Stimulated activated naive CD8-positive, alpha-beta T cell treated with anti-CD3 and anti-CD28 coated beads, Interleukin-15, Interleukin-2, amounts not matched to agents 100 ng/mL and 50 ng/mL, for 24 hours (primary cell): ENCODE data around the gene FFAR1.

Experiments used
- H3K27ac Mint-ChIP-seq: one replicate; pipeline ENCODE4 v1.8.0; 2021; ENCODE audit warnings: mild to moderate bottlenecking, mixed read lengths
- H3K27me3 Mint-ChIP-seq: one replicate; pipeline ENCODE4 v1.8.0; 2021; ENCODE audit warnings: mixed read lengths
- H3K36me3 Mint-ChIP-seq: one replicate; pipeline ENCODE4 v1.8.0; 2021; ENCODE audit warnings: low read depth, mixed read lengths
- H3K4me1 Mint-ChIP-seq: one replicate; pipeline ENCODE4 v1.8.0; 2021; ENCODE audit warnings: low read depth, mixed read lengths
- H3K4me3 Mint-ChIP-seq: one replicate; pipeline ENCODE4 v1.8.0; 2021; ENCODE audit warnings: mild to moderate bottlenecking, mixed read lengths
- H3K9me3 Mint-ChIP-seq: one replicate; pipeline ENCODE4 v1.8.0; 2021; ENCODE audit warnings: mixed read lengths

Gene FFAR1

DNA sequence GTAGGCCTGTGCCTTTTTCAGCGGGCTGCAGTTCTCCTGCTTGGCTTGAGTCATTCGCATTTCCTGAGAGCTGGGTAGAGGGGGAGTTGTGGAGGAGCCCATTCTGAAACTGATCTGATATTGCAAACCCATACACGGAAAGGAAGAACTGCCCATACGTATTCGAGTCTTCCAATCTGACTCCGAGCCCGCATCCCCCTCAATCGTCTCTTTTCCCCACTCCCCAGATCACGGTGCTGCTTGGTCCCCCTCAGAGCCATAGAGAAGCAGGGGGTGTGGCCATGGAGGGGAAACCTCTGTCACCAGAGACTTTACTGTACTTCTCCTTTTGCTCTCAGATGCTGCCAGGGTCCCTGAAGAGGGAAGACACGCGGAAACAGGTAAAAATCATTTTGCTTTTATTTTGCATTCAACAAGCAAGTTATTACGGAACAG is 18.8 kb upstream of the FFAR1 start, which contains the start of gene CD22:
CD22 (plus strand) TSS at position 337 of the 435 bp plus-strand sequence. CDS start 2,854 bp downstream, outside the sequence.
- H3K9me3 Mint-ChIP-seq: no peaks in the 10 kb centered on the region
- H3K27me3 Mint-ChIP-seq: peaks cover 13% of the 10 kb centered on the region
- H3K27ac Mint-ChIP-seq: peak within 1 kb of the TSS; percentile 13
- peaks cover 38% of the 10 kb centered on the region for H3K4me1 Mint-ChIP-seq
- H3K36me3 Mint-ChIP-seq: no peaks in the 10 kb centered on the region
- H3K4me3 Mint-ChIP-seq: peak within 1 kb of the TSS; percentile 78

DNA sequence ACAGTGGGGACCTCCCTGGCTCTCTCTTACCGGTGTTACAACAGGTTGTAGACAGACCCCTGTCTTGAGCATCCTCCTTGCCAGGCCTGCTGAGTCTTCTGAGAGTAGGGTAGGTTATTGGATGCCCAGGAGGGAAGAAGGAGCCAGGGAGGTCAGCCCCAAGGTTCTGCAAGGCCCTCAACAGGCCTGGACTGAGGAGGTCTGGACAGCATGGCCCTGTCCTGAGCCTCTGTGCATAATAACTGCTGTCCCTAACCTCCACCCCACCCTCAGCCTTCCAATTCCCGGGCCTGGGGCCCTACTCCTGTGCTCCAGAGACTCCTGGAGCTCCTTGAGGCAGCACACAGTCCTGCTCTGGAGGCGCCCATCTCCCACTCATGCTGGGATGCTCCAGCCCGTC is 18.4 kb upstream of the FFAR1 start:
- Mint-ChIP-seq H3K27me3 (peaks cover 13% of the 10 kb centered on the region), H3K27ac (no peak overlapping the region), H3K4me3 (peak overlapping the region; percentile 78), H3K9me3 (no peaks in the 10 kb centered on the region), H3K4me1 (peaks cover 42% of the 10 kb centered on the region), H3K36me3 (no peaks in the 10 kb centered on the region)

- H3K9me3 Mint-ChIP-seq: no peaks in the 10 kb centered on the region
- H3K4me1 Mint-ChIP-seq: peaks cover 48% of the 10 kb centered on the region
- peaks cover 13% of the 10 kb centered on the region for H3K27me3 Mint-ChIP-seq
- H3K27ac Mint-ChIP-seq: peak overlapping the region; percentile 65
- H3K4me3 Mint-ChIP-seq: peak overlapping the region; percentile 78
- H3K36me3 Mint-ChIP-seq: no peaks in the 10 kb centered on the region
Measured at GRCh38 chr19:35330475-35330874, 17.2 kb upstream of the FFAR1 start.

DNA sequence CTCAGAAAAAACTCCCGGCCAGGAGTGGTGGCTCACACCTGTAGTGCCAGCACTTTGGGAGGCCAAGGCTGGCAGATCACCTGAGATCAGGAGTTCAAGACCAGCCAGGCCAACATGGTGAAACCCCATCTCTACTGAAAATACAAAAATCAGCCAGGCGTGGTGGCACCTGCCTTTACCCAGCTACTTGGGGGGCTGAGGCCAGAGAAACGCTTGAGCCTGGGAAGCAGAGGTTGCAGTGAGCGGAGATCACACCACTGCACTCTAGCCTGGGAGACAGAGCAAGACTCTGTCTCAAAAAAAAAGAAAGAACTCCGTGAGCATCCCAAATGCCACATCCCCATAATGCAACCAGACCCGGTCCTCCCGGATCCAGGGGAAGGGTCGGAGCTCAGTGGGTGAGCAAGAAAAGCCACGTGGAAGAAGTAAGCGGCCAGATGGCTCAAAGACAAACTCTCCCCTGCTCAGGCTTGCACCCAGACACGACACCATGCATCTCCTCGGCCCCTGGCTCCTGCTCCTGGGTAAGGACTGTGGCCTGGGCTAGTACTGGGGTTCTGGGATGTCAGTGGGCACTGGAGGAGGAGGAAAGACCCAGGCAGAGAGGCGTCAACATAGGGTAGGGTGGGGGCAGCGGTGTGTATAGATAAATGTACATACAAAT is 16.0 kb upstream of the FFAR1 start:
- Mint-ChIP-seq H3K27me3 (peaks cover 9% of the 10 kb centered on the region), H3K27ac (no peak overlapping the region), H3K4me3 (peak overlapping the region; percentile 11), H3K36me3 (no peaks in the 10 kb centered on the region), H3K4me1 (peaks cover 54% of the 10 kb centered on the region), H3K9me3 (no peaks in the 10 kb centered on the region)

- Mint-ChIP-seq H3K4me3 (peak overlapping the region; percentile 24), H3K9me3 (no peaks in the 10 kb centered on the region), H3K36me3 (no peaks in the 10 kb centered on the region), H3K27me3 (peaks cover 9% of the 10 kb centered on the region), H3K4me1 (peaks cover 50% of the 10 kb centered on the region), H3K27ac (no peak overlapping the region)
Measured at GRCh38 chr19:35332817-35333216, 14.9 kb upstream of the FFAR1 start.

GRCh38 chr19:35334144-35334753 is 13.5 kb upstream of the FFAR1 start:
- peaks cover 9% of the 10 kb centered on the region for H3K27me3 Mint-ChIP-seq
- peak overlapping the region; percentile 4 for H3K4me3 Mint-ChIP-seq
- peaks cover 39% of the 10 kb centered on the region for H3K4me1 Mint-ChIP-seq
- H3K27ac Mint-ChIP-seq: no peak overlapping the region
- no peaks in the 10 kb centered on the region for H3K9me3 Mint-ChIP-seq
- H3K36me3 Mint-ChIP-seq: no peaks in the 10 kb centered on the region

DNA sequence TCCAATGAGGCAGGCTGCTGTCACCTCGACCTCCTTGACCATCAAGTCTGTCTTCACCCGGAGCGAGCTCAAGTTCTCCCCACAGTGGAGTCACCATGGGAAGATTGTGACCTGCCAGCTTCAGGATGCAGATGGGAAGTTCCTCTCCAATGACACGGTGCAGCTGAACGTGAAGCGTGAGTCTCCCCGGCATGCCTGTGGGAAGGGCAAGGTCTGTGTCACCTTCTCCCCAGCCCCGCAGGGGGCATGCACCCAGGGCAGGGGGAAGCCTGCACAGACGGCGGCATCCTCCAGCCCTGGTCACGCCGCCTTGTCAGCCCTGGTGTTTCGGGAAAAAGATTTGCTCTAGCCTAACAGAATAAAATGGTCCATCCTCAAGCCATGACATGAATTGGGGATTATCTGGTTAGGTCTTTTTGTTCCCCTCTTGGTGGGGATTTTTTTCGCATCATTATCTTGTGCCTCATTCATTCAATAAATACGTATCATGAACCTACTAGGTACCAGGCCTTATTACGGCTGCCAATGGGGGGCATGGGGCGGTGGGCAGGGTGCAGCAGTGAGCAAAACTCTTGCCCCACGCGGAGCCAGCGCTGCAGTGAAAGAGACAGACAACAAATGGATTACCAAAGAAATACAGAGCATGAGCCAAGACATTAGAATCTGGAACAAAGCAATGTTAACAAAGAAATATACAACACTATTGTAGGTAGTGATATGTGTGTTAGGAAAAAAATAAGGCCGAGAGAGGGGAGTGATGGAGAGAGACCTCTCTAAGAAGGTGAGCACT is 11.3 kb upstream of the FFAR1 start:
- Mint-ChIP-seq H3K27ac (peak overlapping the region; percentile 37), H3K36me3 (no peaks in the 10 kb centered on the region), H3K4me1 (peaks cover 35% of the 10 kb centered on the region), H3K4me3 (no peak overlapping the region), H3K9me3 (no peaks in the 10 kb centered on the region), H3K27me3 (peaks cover under 1% of the 10 kb centered on the region)

DNA sequence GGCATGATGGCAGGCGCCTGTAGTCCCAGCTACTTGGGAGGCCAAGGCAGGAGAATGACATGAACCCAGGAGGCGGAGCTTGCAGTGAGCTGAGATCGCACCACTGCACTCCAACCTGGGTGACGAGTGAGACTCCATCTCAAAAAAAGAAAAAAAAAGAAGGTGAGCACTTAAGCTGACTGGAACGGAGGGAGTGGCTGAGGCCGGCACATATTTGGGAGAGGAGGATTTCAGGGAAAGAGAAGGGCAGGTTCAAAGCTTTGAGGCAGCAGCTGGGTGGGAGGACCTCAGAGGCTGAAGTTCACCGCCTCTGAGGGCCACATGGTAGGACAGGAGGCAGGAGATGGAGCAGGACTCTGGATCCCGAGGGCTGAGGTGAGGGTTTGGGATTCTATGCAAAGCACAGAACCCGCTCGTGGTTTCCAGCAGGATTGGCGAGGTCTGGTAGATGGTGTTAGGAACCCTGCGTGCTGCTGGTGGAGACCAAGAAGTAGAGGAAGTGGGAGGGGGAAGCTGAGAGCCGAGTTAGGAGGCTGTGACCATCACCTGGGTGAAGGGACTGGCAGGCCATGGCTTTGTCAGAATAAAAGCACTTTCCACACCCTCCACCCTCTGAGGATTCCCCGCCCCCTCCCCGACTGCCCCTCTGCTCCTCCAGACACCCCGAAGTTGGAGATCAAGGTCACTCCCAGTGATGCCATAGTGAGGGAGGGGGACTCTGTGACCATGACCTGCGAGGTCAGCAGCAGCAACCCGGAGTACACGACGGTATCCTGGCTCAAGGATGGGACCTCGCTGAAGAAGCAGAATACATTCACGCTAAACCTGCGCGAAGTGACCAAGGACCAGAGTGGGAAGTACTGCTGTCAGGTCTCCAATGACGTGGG is 10.4 kb upstream of the FFAR1 start:
- Mint-ChIP-seq H3K27ac (peak overlapping the region; percentile 16), H3K36me3 (no peaks in the 10 kb centered on the region), H3K9me3 (no peaks in the 10 kb centered on the region), H3K27me3 (no peaks in the 10 kb centered on the region), H3K4me1 (peaks cover 35% of the 10 kb centered on the region), H3K4me3 (no peak overlapping the region)

DNA sequence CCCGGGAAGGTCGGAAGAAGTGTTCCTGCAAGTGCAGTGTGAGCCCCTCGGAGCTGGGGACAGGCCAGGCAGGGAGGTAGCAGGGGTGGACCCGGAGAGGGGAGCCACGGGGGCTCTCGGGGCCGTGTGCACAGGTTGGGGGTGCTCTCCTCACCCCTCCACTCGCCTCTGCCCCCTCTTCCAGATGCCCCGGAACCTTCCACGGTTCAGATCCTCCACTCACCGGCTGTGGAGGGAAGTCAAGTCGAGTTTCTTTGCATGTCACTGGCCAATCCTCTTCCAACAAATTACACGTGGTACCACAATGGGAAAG is 9.8 kb upstream of the FFAR1 start:
- Mint-ChIP-seq H3K4me3 (no peak overlapping the region), H3K4me1 (peaks cover 29% of the 10 kb centered on the region), H3K27ac (no peak overlapping the region), H3K36me3 (no peaks in the 10 kb centered on the region), H3K27me3 (no peaks in the 10 kb centered on the region), H3K9me3 (no peaks in the 10 kb centered on the region)

DNA sequence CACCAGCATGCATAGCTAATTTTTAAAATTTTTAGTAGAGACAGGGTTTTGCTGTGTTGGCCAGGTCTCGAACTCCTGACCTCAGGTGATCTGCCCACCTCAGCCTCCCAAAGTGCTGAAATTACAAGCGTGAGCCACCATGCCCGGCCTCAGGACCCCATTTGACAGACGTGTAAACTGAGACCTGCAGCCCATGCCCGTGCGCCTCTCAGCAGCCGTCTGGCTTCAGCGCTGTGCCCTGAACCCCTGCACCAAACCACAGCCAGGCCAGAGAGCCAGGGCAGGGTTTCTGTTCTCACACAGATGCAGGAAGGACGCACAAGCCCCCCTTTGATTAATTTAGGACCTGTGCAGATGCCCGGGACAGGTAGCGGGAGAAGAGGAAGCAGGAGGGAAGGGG is 7.3 kb upstream of the FFAR1 start:
- no peaks in the 10 kb centered on the region for H3K9me3 Mint-ChIP-seq
- no peak overlapping the region for H3K4me3 Mint-ChIP-seq
- H3K4me1 Mint-ChIP-seq: peaks cover 12% of the 10 kb centered on the region
- no peaks in the 10 kb centered on the region for H3K36me3 Mint-ChIP-seq
- peaks cover 6% of the 10 kb centered on the region for H3K27me3 Mint-ChIP-seq
- H3K27ac Mint-ChIP-seq: no peak overlapping the region

- Mint-ChIP-seq H3K4me3 (no peak overlapping the region), H3K27ac (no peak overlapping the region), H3K9me3 (no peaks in the 10 kb centered on the region), H3K27me3 (peaks cover 6% of the 10 kb centered on the region), H3K4me1 (peaks cover 18% of the 10 kb centered on the region), H3K36me3 (no peaks in the 10 kb centered on the region)
Measured at GRCh38 chr19:35341006-35341405, 6.7 kb upstream of the FFAR1 start.

DNA sequence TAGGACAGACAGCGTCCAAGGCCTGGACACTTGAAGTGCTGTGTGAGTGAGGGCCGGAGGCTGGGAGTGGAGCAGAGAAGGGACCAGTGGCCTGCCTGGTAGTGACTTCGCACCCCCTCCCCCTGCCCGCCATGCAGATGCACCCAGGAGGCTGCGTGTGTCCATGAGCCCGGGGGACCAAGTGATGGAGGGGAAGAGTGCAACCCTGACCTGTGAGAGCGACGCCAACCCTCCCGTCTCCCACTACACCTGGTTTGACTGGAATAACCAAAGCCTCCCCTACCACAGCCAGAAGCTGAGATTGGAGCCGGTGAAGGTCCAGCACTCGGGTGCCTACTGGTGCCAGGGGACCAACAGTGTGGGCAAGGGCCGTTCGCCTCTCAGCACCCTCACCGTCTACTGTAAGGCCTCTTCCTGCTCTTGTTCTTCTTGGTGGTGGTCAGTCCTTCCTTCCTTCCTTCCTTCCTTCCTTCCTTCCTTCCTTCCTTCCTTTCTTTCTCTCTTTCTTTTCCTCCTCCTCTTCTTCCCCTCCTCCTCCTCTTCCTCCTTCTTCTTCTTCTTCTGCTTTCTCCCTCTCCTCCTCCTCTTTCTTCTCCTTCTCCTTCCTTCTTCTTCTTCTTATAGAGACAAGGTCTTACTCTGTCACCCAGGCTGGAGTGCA is 6.0 kb upstream of the FFAR1 start:
- Mint-ChIP-seq H3K9me3 (no peaks in the 10 kb centered on the region), H3K4me1 (peaks cover 19% of the 10 kb centered on the region), H3K27ac (no peak overlapping the region), H3K36me3 (no peaks in the 10 kb centered on the region), H3K4me3 (no peak overlapping the region), H3K27me3 (peaks cover 6% of the 10 kb centered on the region)

DNA sequence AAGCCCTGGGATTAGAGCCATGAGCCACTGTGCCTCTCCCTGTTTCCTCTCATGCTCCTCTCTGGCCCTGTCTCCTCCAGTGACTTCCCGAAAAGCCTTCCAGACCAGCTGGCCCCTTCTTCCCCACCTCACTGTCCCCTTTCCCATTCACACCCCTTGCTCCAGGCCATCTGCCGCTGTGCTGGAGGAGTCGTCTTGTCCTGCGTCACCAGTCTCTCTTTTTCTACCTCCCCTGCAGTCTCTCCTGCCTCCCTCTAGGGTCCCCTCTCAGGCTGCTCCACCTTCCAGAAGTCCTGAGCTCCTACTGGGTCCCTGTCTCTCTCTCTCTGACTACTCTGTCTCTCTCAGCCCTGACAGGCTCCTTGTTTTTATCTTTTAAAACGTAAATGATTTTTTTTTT is 5.3 kb upstream of the FFAR1 start:
- H3K4me3 Mint-ChIP-seq: no peak overlapping the region
- H3K27me3 Mint-ChIP-seq: peaks cover 6% of the 10 kb centered on the region
- H3K27ac Mint-ChIP-seq: no peak overlapping the region
- no peaks in the 10 kb centered on the region for H3K36me3 Mint-ChIP-seq
- H3K4me1 Mint-ChIP-seq: peaks cover 23% of the 10 kb centered on the region
- H3K9me3 Mint-ChIP-seq: no peaks in the 10 kb centered on the region

DNA sequence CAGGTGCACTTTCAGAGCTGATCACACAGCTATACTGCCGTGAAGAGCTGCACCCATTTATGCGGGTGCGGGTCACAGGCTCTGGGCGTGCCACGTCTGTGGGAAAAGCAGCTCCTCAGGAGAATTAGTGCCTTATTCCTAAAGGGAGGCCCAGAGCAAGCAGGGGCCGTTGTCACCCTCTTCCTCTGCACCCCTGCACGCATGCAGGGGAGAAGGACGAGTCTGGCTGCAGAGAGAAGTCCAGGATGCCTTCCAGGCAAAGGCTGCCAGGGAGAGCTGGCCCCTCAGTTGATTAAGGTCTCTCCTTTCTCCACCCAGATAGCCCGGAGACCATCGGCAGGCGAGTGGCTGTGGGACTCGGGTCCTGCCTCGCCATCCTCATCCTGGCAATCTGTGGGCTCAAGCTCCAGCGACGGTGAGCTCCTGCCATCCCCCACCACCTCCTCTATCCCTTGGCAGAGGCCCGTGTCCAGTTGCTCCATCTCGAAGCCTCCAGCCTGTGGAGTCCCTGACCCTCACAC is 3.1 kb upstream of the FFAR1 start:
- no peak overlapping the region for H3K4me3 Mint-ChIP-seq
- H3K27me3 Mint-ChIP-seq: peaks cover 6% of the 10 kb centered on the region
- H3K36me3 Mint-ChIP-seq: no peaks in the 10 kb centered on the region
- no peak overlapping the region for H3K27ac Mint-ChIP-seq
- peaks cover 41% of the 10 kb centered on the region for H3K4me1 Mint-ChIP-seq
- no peaks in the 10 kb centered on the region for H3K9me3 Mint-ChIP-seq
